Activated T-cell treated with anti-CD3 and anti-CD28 coated beads, Interleukin-2, amount 50 U/mL, for 4 hours (primary cell): Measurements from ENCODE around the gene TACO1. TPM values are rescaled to one million over a fixed set of nuclear protein-coding genes. Genes with fewer than 3 reads are reported as not detected.

ENCODE experiments used
- ATAC-seq, 2 donors: fragments of 200-7000 bp; cut with Tn5 transposase; one replicate each; pipeline ENCODE4 v1.10.0; 2021
- DNase-seq: peaks from one replicate; pipeline ENCODE4 v3.0.0-alpha.2; 2020
- H3K27me3 Mint-ChIP-seq: one replicate; pipeline ENCODE4 v1.8.0; 2021; ENCODE audit warnings: low read depth, mixed read lengths
- H3K36me3 Mint-ChIP-seq: one replicate; pipeline ENCODE4 v1.8.0; 2022; ENCODE audit warnings: mixed read lengths; ENCODE audit not compliant: insufficient read depth
- H3K4me1 Mint-ChIP-seq: one replicate; pipeline ENCODE4 v1.8.0; 2021; ENCODE audit warnings: low read depth, mixed read lengths
- H3K4me3 Mint-ChIP-seq: one replicate; pipeline ENCODE4 v1.8.0; 2021; ENCODE audit warnings: mild to moderate bottlenecking, moderate library complexity, mixed read lengths
- H3K9me3 Mint-ChIP-seq: one replicate; pipeline ENCODE4 v1.8.0; 2021; ENCODE audit warnings: mixed read lengths
- total RNA-seq, 3 donors: library from RNA; stranded (reverse); gene quantifications; one replicate each; pipeline ENCODE4 v1.2.1, GENCODE V29; 2021

TACO1 gene
- total RNA-seq, 3 donors from 2014 or later, result 38.9 to 47.0 (median 40.7) TPM

- Mint-ChIP-seq H3K36me3 (no peaks in the 10 kb centered on the region), H3K4me1 (peaks cover 45% of the 10 kb centered on the region), H3K9me3 (no peaks in the 10 kb centered on the region), H3K27me3 (no peaks in the 10 kb centered on the region), H3K4me3 (peak within 1 kb of the TSS; percentile 99)
- peak; percentile 94 for DNase-seq
- peak; percentile 88 to 89 for ATAC-seq
Observed at GRCh38 chr17:63621684-63622573, 21.2 kb downstream of the TACO1 start, which contains the start of gene MAP3K3. TSS of gene MAP3K3 (plus strand) at chr17:63622417. CDS start at chr17:63622760, 343 bp downstream.

GRCh38 chr17:63622574-63623390 lies 22.1 kb downstream of the TACO1 start:
- Mint-ChIP-seq H3K36me3 (no peaks in the 10 kb centered on the region), H3K9me3 (no peaks in the 10 kb centered on the region), H3K27me3 (no peaks in the 10 kb centered on the region), H3K4me1 (peaks cover 49% of the 10 kb centered on the region), H3K4me3 (peak overlapping the region; percentile 99)
- peak; percentile 50 to 51 for ATAC-seq
- peak; percentile 41 for DNase-seq

- ATAC-seq (no peak), DNase-seq (no peak)
- peaks cover 49% of the 10 kb centered on the region for H3K4me1 Mint-ChIP-seq
- H3K36me3 Mint-ChIP-seq, result no peaks in the 10 kb centered on the region
- peak overlapping the region; percentile 99 for H3K4me3 Mint-ChIP-seq
- no peaks in the 10 kb centered on the region for H3K27me3 Mint-ChIP-seq
- H3K9me3 Mint-ChIP-seq, result no peaks in the 10 kb centered on the region
Observed at GRCh38 chr17:63623786-63624530, 23.3 kb downstream of the TACO1 start.

GRCh38 chr17:63624531-63624880 lies 23.8 kb downstream of the TACO1 start:
- Mint-ChIP-seq H3K4me1 (peaks cover 49% of the 10 kb centered on the region), H3K27me3 (no peaks in the 10 kb centered on the region), H3K36me3 (no peaks in the 10 kb centered on the region), H3K4me3 (peak overlapping the region; percentile 43), H3K9me3 (no peaks in the 10 kb centered on the region)
- DNase-seq, result no peak
- ATAC-seq, result no peak

- H3K4me1 Mint-ChIP-seq, result peaks cover 51% of the 10 kb centered on the region
- ATAC-seq (no peak), DNase-seq (no peak)
- H3K36me3 Mint-ChIP-seq, result no peaks in the 10 kb centered on the region
- no peaks in the 10 kb centered on the region for H3K9me3 Mint-ChIP-seq
- no peaks in the 10 kb centered on the region for H3K27me3 Mint-ChIP-seq
- no peak overlapping the region for H3K4me3 Mint-ChIP-seq
Observed at GRCh38 chr17:63626551-63627180, 26.0 kb downstream of the TACO1 start.

- DNase-seq (no peak), ATAC-seq (no peak)
- H3K9me3 Mint-ChIP-seq, result no peaks in the 10 kb centered on the region
- no peak overlapping the region for H3K4me3 Mint-ChIP-seq
- H3K36me3 Mint-ChIP-seq, result peaks cover 6% of the 10 kb centered on the region
- no peaks in the 10 kb centered on the region for H3K27me3 Mint-ChIP-seq
- H3K4me1 Mint-ChIP-seq, result peaks cover 47% of the 10 kb centered on the region
Observed at GRCh38 chr17:63629627-63630026, 28.9 kb downstream of the TACO1 start.

- no peak for DNase-seq
- ATAC-seq, result no peak
- Mint-ChIP-seq H3K27me3 (no peaks in the 10 kb centered on the region), H3K4me3 (no peak overlapping the region), H3K9me3 (no peaks in the 10 kb centered on the region), H3K4me1 (peaks cover 32% of the 10 kb centered on the region), H3K36me3 (peaks cover 14% of the 10 kb centered on the region)
Observed at GRCh38 chr17:63631062-63631461, 30.4 kb downstream of the TACO1 start.

GRCh38 chr17:63631626-63632025 lies 30.9 kb downstream of the TACO1 start:
- ATAC-seq (no peak), DNase-seq (no peak)
- H3K9me3 Mint-ChIP-seq, result no peaks in the 10 kb centered on the region
- peaks cover 27% of the 10 kb centered on the region for H3K4me1 Mint-ChIP-seq
- no peak overlapping the region for H3K4me3 Mint-ChIP-seq
- no peaks in the 10 kb centered on the region for H3K27me3 Mint-ChIP-seq
- peaks cover 19% of the 10 kb centered on the region for H3K36me3 Mint-ChIP-seq

GRCh38 chr17:63633742-63634141 lies 33.0 kb downstream of the TACO1 start:
- peaks cover 23% of the 10 kb centered on the region for H3K36me3 Mint-ChIP-seq
- no peaks in the 10 kb centered on the region for H3K9me3 Mint-ChIP-seq
- no peak for DNase-seq
- no peak overlapping the region for H3K4me3 Mint-ChIP-seq
- no peaks in the 10 kb centered on the region for H3K27me3 Mint-ChIP-seq
- ATAC-seq, result no peak
- H3K4me1 Mint-ChIP-seq, result peaks cover 23% of the 10 kb centered on the region

- Mint-ChIP-seq H3K36me3 (peaks cover 25% of the 10 kb centered on the region), H3K27me3 (no peaks in the 10 kb centered on the region), H3K4me1 (peaks cover 27% of the 10 kb centered on the region), H3K9me3 (no peaks in the 10 kb centered on the region), H3K4me3 (no peak overlapping the region)
- no peak for ATAC-seq
- no peak for DNase-seq
Observed at GRCh38 chr17:63634163-63634562, 33.5 kb downstream of the TACO1 start.

GRCh38 chr17:63634816-63635215 lies 34.1 kb downstream of the TACO1 start:
- ATAC-seq (no peak), DNase-seq (no peak)
- Mint-ChIP-seq H3K36me3 (peaks cover 28% of the 10 kb centered on the region), H3K4me1 (peaks cover 27% of the 10 kb centered on the region), H3K4me3 (no peak overlapping the region), H3K27me3 (no peaks in the 10 kb centered on the region), H3K9me3 (no peaks in the 10 kb centered on the region)

GRCh38 chr17:63635290-63635689 lies 34.6 kb downstream of the TACO1 start:
- no peak overlapping the region for H3K4me3 Mint-ChIP-seq
- ATAC-seq (no peak), DNase-seq (no peak)
- peaks cover 28% of the 10 kb centered on the region for H3K36me3 Mint-ChIP-seq
- no peaks in the 10 kb centered on the region for H3K9me3 Mint-ChIP-seq
- peaks cover 26% of the 10 kb centered on the region for H3K4me1 Mint-ChIP-seq
- no peaks in the 10 kb centered on the region for H3K27me3 Mint-ChIP-seq

GRCh38 chr17:63635787-63636186 lies 35.1 kb downstream of the TACO1 start:
- DNase-seq (no peak), ATAC-seq (no peak)
- Mint-ChIP-seq H3K27me3 (no peaks in the 10 kb centered on the region), H3K9me3 (no peaks in the 10 kb centered on the region), H3K4me3 (no peak overlapping the region), H3K4me1 (peaks cover 24% of the 10 kb centered on the region), H3K36me3 (peaks cover 28% of the 10 kb centered on the region)

- ATAC-seq (no peak), DNase-seq (no peak)
- Mint-ChIP-seq H3K4me1 (peaks cover 13% of the 10 kb centered on the region), H3K9me3 (no peaks in the 10 kb centered on the region), H3K36me3 (peaks cover 25% of the 10 kb centered on the region), H3K27me3 (no peaks in the 10 kb centered on the region), H3K4me3 (no peak overlapping the region)
Observed at GRCh38 chr17:63639125-63639524, 38.4 kb downstream of the TACO1 start.
